Muscle layer of duodenum (tissue), 2 donors: ENCODE measurements around the gene HOXD13.

Source experiments
- H3K27ac ChIP-seq: one replicate; pipeline ENCODE4 v1.7.0; 2013; ENCODE audit warnings: mild to moderate bottlenecking, low read length
- H3K27me3 ChIP-seq: one replicate; pipeline ENCODE4 v1.7.0; 2013; ENCODE audit warnings: low read depth, mild to moderate bottlenecking, control low read depth, low read length
- H3K36me3 ChIP-seq, 2 donors: one replicate each; pipeline ENCODE4 v1.7.0; 2013; ENCODE audit warnings: low read length in 2 of 2, control low read depth in 1 of 2, mild to moderate bottlenecking in 1 of 2; ENCODE audit not compliant: insufficient read depth in 2 of 2, control insufficient read depth in 1 of 2
- H3K4me1 ChIP-seq, 2 donors: one replicate each; pipeline ENCODE4 v1.7.0; 2013; ENCODE audit warnings: low read length in 2 of 2, mild to moderate bottlenecking in 2 of 2, control low read depth in 1 of 2, moderate library complexity in 1 of 2; ENCODE audit not compliant: insufficient read depth in 2 of 2, control insufficient read depth in 1 of 2
- H3K4me3 ChIP-seq, 2 donors: one replicate each; pipeline ENCODE4 v1.7.0; 2013; ENCODE audit warnings: low read length in 2 of 2, low read depth in 1 of 2, mild to moderate bottlenecking in 1 of 2
- H3K9me3 ChIP-seq, 2 donors: one replicate each; pipeline ENCODE4 v1.7.0; 2013; ENCODE audit warnings: low read length in 2 of 2, control low read depth in 1 of 2, mild to moderate bottlenecking in 1 of 2; ENCODE audit not compliant: control insufficient read depth in 1 of 2
- donor health status: healthy.

Gene HOXD13

GRCh38 chr2:176135035-176135440, 42.5 kb downstream of the HOXD13 start:
- Histone ChIP-seq H3K27me3 (peaks cover 86% of the 10 kb centered on the region), H3K36me3 (no peaks in the 10 kb centered on the region), H3K9me3 (peaks cover 0 to 5% of the 10 kb centered on the region in 2 donors), H3K4me1 (peaks cover 0 to 14% of the 10 kb centered on the region in 2 donors), H3K4me3 (no peak overlapping the region), H3K27ac (no peak overlapping the region)

- H3K27ac ChIP-seq, result no peak overlapping the region
- no peaks in the 10 kb centered on the region for H3K36me3 ChIP-seq
- H3K4me1 ChIP-seq, result peaks cover 0 to 19% of the 10 kb centered on the region in 2 donors
- H3K4me3 ChIP-seq, result peak overlapping the region; percentile 51 to 61
- H3K9me3 ChIP-seq, result peaks cover 0 to 5% of the 10 kb centered on the region in 2 donors
- H3K27me3 ChIP-seq, result peaks cover 86% of the 10 kb centered on the region
Observed at GRCh38 chr2:176136374-176137251, 44.1 kb downstream of the HOXD13 start.

- Histone ChIP-seq H3K27ac (no peak overlapping the region), H3K4me1 (peaks cover 0 to 19% of the 10 kb centered on the region in 2 donors), H3K4me3 (peak overlapping the region in 1 of 2 donors; percentile 33), H3K27me3 (peaks cover 83% of the 10 kb centered on the region), H3K36me3 (no peaks in the 10 kb centered on the region), H3K9me3 (peaks cover 0 to 5% of the 10 kb centered on the region in 2 donors)
Observed at GRCh38 chr2:176137252-176137580, 44.7 kb downstream of the HOXD13 start.

DNA sequence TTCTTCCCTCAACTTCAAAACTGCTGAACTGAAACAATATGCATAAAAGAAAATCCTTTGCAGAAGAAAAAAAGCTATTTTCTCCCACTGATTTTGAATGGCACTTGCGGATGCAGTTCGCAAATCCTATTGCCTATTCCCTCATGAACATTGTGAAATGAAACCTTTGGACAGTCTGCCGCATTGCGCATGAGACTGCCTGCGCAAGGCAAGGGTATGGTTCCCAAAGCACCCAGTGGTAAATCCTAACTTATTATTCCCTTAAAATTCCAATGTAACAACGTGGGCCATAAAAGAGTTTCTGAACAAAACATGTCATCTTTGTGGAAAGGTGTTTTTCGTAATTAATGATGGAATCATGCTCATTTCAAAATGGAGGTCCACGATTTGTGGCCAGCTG, 45.4 kb downstream of the HOXD13 start:
- no peak overlapping the region for H3K27ac ChIP-seq
- H3K27me3 ChIP-seq, result peaks cover 83% of the 10 kb centered on the region
- H3K4me1 ChIP-seq, result peaks cover 0 to 19% of the 10 kb centered on the region in 2 donors
- no peaks in the 10 kb centered on the region for H3K36me3 ChIP-seq
- H3K9me3 ChIP-seq, result peaks cover 0 to 5% of the 10 kb centered on the region in 2 donors
- H3K4me3 ChIP-seq, result peak overlapping the region in 1 of 2 donors; percentile 17

DNA sequence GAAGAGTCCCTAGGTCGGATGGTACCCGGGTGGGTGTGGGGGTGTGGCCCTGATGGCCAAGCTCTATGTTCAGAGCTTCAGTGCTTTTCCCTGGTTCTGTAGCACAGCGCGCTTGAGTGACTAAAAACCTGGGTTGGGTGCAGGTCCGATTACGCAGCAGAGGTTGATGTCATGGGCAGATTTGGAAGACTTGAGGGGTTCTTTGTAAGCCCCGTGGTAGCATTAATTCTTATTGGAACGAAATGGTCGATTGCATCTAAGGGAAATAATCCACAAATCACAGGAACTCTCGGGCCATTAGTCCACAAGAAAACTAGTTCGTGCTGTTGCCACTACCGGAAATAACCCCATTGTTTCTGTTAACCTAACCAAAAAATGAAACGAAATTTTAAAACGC, 46.0 kb downstream of the HOXD13 start:
- Histone ChIP-seq H3K9me3 (peaks cover 0 to 5% of the 10 kb centered on the region in 2 donors), H3K4me1 (peaks cover 0 to 19% of the 10 kb centered on the region in 2 donors), H3K4me3 (no peak overlapping the region), H3K27ac (peak overlapping the region; percentile 36), H3K36me3 (no peaks in the 10 kb centered on the region), H3K27me3 (peaks cover 77% of the 10 kb centered on the region)

GRCh38 chr2:176138923-176139660, 46.6 kb downstream of the HOXD13 start:
- peak overlapping the region; percentile 36 for H3K27ac ChIP-seq
- peaks cover 0 to 19% of the 10 kb centered on the region in 2 donors for H3K4me1 ChIP-seq
- no peaks in the 10 kb centered on the region for H3K36me3 ChIP-seq
- H3K27me3 ChIP-seq, result peaks cover 72% of the 10 kb centered on the region
- no peak overlapping the region for H3K4me3 ChIP-seq
- H3K9me3 ChIP-seq, result peaks cover 0 to 5% of the 10 kb centered on the region in 2 donors

DNA sequence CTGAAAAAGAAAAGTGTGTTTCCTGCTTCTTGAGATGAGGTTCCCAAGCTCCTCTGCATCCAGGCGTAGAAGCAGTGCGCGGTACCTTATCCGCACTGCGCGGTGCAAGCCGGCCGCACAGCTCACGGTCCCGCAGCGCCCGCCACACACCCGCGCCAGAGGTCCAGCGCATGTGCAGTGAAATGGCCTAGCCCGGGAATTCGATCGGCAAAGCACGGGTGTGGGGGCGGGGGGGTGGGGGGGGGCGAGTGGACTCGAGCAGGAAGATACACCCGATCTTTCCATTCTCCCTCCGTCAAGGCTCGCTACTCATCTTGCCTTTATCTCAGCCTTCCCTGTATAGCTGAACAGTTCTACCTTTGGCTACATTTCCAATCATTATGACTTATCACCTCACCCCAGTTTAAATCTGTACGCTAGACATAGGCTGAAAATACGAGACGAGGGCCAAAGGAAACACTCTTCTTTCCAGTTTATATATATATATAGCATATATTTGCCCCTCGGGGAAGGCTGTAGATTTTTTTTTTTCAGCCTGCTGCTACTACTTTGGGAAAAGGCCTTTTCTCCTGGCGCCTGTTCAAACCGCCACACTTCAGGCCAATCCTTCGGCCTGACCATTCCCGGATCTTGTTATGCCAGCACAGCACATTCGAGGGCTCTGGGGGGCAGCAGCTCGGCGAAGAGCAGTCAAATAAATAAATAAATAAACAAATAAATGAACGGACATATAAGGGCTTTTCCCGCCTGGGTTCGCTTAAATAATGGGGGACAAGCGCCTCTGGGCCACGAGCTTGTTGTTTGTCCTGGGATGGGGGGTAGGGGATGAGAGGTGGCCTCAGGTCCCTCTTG, 47.4 kb downstream of the HOXD13 start:
- no peaks in the 10 kb centered on the region for H3K36me3 ChIP-seq
- peak overlapping the region; percentile 26 to 59 for H3K4me3 ChIP-seq
- peaks cover 68% of the 10 kb centered on the region for H3K27me3 ChIP-seq
- peaks cover 0 to 19% of the 10 kb centered on the region in 2 donors for H3K4me1 ChIP-seq
- H3K9me3 ChIP-seq, result peaks cover 0 to 5% of the 10 kb centered on the region in 2 donors
- H3K27ac ChIP-seq, result peak overlapping the region; percentile 36

DNA sequence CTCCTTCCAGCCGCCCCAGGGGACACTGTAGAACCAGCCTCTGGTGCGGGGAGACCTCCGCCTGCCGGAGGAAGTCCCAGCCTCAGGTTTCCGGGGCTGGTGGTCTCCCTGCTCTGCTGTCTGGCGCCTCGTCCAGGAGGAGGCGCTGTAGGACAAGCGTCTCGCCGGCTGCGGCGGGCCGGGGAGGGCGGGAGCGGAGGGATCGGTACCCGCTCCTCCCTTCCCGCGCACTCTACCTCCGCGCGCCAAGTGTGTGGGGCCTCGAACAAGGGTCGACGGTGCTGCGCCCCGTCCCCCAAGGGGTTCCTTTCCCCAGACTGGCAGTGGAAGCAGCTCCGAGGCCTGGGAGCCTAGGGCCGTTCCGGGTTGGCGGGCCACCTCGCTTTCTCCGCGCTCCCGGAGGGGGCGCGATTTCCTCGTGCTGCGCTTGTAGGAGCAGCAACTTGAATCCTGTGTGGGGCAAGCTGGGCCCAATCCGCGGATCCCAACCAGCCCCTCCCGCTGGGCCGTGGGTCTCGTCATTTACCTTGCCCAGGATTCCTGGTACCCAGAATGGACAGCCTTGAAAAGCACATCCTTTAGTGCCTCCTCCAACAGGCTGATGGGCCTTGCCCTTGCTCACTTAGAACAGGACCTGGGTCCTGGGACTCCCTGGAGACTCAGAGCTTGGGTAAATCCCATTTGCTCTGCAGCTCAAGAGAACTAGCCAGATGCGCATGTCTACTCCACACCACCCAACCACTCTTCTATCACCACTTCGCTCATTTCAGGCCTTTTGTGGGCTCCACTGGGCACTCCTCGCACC, 48.2 kb downstream of the HOXD13 start:
- peaks cover 0 to under 1% of the 10 kb centered on the region in 2 donors for H3K9me3 ChIP-seq
- no peak overlapping the region for H3K27ac ChIP-seq
- H3K36me3 ChIP-seq, result no peaks in the 10 kb centered on the region
- H3K4me1 ChIP-seq, result peaks cover 0 to 19% of the 10 kb centered on the region in 2 donors
- H3K27me3 ChIP-seq, result peaks cover 68% of the 10 kb centered on the region
- H3K4me3 ChIP-seq, result peak overlapping the region; percentile 26 to 59

- Histone ChIP-seq H3K4me3 (no peak overlapping the region), H3K27ac (no peak overlapping the region), H3K4me1 (peaks cover 0 to 13% of the 10 kb centered on the region in 2 donors), H3K27me3 (peaks cover 70% of the 10 kb centered on the region), H3K36me3 (no peaks in the 10 kb centered on the region), H3K9me3 (peaks cover 0 to 5% of the 10 kb centered on the region in 2 donors)
Observed at GRCh38 chr2:176142281-176142680, 49.8 kb downstream of the HOXD13 start.
